Stimulated activated CD4-positive, alpha-beta T cell treated with anti-CD3 and anti-CD28 coated beads, Interleukin-4, amount 100 ng/mL, for 48 hours (primary cell): ENCODE results near the gene OVCH1.
"Not testable (repeated sequence)": the region's sequence is repeated elsewhere in the genome, so short reads cannot be mapped to it uniquely, and the experiment has no call there.

Experiments
- DNase-seq, 2 donors: peaks; one replicate each; pipeline ENCODE4 v3.0.0-alpha.2; 2020; ENCODE audit warnings: low read depth in 2 of 2

Gene OVCH1

DNA sequence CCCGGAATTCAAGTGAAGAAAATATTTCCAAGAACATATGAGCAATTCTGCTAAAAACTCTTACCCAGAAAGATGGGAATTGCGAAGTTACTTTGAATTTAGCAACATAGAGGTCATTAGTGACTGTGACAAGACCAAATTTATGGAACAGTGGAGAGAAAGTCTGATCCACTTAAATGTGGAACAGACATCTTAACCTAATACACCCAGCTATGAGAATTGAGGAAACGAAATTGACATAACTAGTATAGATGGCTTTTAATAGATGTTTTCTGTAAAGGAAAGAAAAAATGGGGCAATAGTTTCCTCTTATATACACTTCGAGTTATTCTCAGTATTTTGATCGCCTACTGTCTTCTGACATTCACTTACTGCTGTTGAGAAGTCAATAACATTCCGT lies 4.6 kb downstream of the OVCH1 start:
- DNase-seq, result no peak

DNA sequence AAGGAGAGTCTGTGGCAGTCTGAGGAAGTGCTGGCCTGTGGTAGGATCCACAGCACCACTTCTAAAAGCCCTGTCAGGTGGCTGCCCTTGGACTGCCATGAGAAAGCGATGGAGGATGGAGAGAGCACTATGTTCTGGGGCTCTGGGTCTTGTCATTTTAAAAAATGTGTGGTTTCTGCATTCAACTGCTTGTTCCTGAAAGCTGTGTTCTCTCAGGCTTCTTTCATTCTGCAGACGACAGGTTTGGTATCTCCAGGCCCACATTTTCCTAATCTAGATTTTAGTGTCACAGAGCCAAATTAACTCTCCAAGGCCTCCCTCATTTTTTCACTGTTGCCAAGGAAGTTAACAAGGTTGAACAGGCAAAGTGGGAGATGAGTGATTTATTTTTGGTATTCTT lies 10.5 kb downstream of the OVCH1 start:
- no peak for DNase-seq

DNA sequence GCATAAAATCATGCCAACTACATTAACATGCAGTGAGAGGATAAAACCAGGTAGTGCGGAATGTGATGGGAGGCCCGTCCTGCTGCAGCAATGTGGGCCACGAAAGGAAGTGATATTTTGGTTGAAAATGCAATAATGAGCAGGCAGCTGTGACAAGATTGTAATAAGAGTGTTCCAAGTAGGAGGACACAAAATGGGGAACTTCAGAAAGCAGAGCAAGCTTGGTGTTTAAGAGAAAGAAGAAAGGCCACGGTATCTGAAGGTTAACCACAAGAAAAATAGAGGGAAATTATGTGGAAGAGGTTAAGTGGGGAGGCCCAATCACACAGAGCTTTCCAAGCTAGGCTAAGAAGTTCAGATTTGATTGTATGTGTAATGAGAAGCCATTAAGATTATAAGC lies 34.3 kb downstream of the OVCH1 start:
- DNase-seq, result no peak

DNA sequence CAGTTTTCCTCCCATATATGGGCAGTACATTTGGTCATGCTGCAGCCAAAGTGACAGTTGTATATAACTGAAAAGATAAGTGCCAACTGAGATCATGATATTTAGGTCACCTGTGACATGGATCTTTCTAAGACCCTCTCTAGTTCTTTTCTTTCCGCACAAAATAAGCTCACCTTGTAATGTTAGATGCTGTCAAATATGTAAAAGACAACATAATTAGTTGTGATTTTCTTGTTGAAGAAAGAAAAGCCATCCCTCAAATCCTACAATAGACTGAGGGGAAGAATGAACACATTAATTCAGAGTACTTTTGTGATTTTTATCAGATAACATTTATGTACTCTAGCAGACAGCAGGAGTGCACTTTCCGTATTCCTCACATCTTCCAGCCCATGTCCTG lies 37.4 kb downstream of the OVCH1 start:
- no peak for DNase-seq

DNA sequence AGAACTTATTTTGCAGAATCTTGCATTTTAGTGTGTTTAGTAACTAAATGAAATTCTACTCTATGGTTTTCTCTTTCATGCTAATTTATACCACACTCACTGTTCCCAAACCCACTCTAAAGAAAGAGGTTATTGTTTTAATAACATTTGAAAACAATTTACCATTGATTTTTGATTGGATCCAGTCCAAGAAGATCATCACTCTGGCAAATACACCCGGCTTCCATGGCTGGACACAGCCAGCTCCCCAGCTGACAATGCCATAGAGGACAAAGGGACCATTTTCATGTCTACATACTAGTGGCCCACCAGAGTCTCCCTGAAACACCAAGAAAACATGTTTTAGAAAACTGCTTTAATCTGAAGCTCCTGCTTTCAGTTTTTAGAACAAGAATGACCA lies 42.4 kb downstream of the OVCH1 start:
- no peak for DNase-seq

DNA sequence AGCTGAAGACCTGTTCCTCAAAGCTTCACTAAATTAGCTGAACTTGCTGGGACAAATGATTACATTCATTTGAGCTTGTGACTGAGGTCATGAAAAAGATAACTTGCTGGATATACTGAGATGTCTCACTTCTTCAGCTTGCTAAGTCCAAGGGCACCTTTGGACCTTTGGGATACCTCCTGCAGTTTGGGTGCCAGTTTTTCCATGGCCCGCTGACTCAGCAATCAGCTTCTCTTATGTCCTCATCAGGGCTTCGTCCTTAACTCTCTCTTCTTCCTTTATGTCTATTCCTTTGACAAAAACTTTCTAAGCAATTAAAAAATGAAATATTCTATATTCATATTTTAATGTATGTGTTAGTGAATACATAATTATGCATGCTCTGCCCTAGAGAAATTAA lies 45.6 kb downstream of the OVCH1 start:
- DNase-seq, result no peak

DNA sequence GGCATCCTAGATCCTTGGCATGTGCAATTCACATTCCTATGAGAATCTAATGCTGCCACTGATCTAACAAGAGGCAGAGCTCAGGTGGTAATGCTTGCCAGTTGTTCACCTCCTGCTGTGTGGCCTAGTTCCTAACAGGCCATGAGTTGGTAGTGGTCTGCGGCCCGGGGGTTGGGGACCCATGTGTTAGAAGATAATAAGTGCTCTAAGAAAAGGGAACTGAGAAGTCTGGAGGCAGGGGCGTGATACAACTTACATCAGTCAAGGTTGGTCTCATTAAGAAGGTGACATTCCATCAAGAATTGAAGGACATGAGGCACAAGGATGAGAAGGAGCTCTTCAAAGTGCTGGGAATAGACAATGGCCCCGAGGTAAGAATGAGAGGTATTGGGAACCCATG lies 49.3 kb downstream of the OVCH1 start:
- DNase-seq, result no peak

DNA sequence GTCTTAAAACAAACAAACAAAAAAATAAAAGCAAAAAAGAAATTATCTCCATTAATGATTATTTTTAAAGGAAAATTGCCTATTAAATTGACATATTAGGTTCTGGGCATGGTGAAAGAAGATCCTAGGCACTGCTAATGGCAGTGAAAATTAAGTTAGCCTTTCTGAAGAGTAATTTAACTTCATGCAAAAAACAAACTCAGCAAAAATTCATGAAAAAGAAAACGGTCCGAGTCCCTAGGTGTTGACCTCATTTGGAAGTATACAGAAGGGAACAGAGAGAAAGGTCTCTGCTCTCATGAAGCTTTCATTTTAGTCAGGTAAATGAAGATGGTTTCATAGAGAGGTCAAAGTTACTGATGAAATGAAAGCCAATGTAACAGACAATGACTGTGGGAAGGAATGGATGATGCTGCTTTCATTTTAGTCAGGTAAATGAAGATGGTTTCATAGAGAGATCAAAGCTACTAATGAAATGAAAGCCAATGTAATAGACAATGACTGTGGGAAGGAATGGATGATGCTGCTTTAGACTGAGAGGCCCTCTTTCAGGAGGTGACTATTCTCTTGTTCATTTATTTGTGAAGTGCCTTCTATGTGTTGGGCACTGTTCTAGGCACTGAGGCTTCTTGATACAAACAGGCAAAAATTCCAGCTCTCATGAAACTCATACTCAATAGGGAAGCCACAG lies 50.1 kb downstream of the OVCH1 start:
- DNase-seq, result no peak

DNA sequence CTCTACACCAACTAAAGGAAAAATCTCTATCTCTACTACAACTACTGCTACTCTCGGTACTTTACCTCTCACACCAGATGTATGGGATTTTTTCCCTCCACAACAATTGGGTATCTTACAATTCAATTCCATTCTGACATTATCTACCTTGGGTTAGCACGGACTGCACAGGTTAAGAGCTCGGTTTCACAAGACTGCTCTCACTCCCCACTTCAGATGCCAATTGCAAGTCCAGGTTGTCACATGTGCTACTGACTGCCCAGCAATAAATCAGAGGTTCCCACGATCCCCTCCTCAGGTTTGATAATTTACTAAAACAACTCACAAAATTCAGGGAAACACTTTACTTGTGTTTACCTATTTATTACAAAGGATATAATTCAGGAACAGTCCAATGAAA lies 58.0 kb downstream of the OVCH1 start:
- no peak for DNase-seq

DNA sequence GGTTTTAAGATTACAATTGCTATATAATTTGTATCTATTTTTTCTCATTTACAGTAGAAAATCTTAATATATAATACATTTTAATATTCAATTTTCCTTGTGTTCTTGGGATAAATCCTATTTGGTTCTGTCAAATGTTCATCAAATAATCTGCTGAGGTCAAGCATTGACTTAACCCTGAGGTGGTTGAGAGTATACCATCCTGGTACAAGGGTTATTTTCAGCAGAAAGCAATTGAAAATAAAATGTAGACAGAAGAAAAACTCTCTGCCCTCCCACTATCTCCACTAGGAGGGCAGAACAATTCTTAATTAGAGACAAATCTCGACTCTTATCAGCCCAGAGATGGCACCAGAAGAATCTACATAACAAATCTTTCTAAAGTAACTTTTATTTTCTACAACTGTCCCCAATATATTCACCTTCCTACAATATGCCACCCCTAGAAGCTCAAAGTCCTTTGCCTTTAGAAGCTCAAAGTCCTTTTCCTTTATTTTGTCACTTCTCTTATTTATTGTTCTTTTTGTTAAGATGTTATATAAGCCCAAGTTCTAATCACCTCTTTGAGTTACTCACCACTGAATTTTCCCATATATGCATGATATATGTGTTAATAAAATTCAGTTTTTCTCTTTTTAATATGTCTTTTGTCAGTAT lies 58.6 kb downstream of the OVCH1 start:
- DNase-seq, result no peak

DNA sequence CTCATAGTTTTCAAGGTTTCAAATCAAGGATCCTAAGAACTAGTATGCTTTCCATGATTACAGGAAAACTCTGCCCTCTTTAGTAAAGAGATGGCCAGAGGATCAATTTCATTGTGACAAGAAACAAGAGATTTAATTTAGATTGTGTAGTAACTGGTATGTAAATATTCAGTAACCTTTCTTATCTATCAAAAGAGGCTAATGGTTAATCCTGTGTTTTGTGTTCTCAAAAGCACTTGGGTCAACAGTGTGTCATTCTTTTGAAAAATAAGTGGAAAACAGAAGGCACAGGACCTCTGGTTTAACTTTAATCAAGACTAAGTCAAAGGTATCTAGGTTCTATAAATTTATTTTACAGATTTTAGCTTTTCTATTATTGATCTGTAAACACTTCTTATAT lies 59.9 kb downstream of the OVCH1 start:
- no peak for DNase-seq

DNA sequence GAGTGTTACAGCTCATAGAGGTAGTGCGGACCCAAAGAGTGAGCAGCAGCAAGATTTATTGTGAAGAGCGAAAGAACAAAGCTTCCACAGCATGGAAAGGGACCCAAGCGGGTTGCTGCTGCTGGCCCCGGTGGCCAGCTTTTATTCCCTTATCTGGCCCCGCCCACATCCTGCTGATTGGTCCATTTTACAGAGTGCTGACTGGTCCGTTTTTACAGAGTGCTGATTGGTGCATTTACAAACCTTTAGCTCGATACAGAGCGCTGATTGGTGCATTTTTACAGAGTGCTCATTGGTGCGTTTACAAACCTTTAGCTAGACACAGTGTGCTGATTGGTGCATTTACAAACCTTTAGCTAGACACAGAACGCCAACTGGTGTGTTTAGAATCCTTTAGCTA lies 60.7 kb downstream of the OVCH1 start:
- not testable (repeated sequence) for DNase-seq

DNA sequence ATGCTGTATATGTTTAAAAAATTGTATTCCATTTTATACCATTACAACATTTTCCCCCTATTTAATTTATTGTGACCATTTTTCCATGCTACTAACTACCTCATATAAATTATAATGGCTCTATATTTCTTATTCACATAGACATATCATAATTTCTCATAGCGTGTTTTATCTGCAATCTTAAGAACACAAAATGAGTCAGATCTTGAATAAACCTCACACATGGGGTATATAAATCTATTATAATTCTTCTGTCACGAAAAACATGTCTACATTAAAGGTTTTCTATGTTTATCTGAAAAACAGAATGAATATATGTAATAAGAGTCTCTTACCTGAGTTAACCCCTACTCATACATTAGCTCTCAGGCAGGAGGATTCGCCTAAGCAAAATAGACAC lies 66.0 kb downstream of the OVCH1 start:
- DNase-seq, result no peak

DNA sequence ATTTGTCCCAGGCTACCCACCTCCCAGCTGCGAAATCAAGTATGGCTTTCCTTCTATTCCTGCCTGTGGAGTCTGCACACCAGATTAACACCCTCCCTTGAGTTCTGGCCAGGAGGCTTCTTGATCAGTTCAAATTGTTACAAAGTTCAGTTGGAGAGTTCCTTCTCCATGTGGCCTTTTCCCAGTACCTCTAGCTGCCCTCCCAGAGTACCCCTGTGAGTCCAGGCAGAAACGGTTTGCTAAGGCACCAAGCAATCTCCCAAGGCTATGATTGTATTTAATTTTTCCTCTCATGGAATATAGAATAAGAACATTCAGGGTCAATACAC lies 66.8 kb downstream of the OVCH1 start:
- DNase-seq, result no peak

DNA sequence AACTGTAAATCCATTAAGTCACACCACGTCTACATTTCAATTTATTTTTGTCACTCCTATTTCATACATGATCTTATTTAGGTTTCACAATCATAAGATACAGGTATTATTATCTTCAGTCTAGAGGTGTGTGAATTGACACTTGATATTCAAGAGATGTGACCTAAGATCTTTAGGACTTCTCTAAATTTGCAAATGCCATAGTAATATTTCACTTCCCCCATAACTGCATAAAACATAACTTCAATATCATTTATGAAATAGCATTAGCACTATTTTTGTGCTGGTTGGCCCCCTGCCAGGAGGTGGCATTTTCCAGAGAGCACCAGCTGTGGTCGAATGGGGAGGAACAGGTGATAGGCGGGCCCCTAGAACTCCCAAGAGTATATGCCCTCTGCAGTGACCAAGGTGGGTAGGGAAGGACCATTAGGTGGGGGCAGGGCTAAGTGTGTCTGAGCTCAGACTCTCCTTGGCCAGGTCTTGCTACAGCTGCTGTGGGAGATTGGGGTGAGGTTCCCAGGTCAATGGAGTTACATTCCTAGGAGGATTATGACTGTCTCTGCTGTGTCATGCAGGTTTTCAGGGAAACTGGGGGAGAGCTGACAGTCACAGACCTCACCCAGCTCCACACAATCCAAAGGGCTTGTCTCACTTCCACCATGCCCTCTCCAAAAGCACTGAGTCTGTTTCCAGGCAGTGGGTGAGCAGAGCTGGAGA lies 67.3 kb downstream of the OVCH1 start:
- no peak for DNase-seq

DNA sequence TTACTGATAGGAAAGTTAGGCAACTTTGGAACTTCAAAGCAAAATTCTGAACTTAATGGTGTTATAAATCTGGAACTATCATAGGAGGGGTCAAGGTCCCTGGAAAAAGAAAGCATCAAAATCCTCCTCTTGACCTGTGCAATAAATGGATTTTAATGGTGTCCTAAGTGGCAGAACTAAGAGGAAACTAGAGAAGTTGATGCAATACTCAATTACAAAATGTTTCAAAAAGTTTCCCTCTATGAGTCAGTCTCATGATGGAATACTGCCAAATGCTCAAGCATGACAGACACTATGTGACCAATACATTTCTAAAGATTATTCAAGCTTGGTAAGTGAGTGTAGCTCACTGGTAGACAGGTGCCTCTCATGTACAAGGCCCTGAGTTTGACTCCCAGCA lies 68.9 kb downstream of the OVCH1 start:
- DNase-seq, result no peak

DNA sequence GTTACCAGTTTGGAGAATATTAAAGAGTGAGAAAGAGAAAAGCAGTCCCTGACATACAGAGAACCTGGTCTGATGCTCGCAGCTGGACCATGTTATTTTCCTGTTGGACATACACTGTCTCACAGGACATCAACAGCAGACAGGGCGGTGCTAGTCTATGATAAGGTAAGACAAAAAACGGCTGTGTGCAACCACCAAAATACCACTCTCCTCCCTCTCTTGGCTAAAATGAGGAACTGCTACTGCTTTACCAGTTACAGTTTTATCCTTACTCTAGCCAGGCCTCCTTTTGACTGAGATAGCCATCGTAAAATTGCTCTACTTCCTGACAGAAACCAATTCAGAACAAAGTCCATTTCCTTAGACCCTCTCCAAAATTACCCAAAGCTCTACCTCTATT lies 69.5 kb downstream of the OVCH1 start:
- DNase-seq, result no peak

DNA sequence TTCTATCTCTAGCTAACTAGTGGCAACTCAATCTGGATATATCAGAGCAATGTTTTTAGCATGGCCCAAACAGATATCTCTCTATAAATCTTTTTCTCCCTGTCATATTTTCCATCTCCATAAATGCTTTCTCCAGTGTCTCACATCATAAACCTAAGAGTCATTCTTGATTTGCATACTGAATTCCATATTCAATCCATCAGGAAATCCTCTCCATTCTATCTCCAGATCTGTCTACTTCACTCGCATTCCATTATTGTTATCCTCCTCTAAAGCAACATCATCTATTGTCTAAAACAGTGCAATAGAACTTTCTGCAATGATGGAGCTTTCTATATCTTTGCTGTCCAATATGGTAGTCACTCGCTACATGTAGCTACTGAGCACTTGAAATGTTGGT lies 71.0 kb downstream of the OVCH1 start:
- no peak for DNase-seq

DNA sequence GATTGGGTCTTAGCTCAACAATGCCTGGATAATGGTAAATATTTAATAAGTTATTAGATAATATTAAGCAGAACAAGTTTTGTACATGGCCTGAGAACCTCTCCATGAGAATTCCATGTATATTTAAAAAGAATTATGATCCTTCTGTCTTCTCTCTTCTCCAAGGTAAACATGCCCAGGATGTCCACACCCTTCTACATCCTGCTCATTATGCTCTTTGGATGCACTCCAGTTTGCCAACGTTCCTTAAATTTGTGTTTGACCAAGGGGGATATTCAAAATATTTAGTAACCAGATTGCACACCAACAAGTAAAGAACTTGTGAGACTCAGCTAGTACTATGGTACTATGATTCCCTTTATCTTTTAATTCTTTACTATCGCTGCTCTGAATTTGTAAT lies 71.8 kb downstream of the OVCH1 start:
- DNase-seq, result no peak

DNA sequence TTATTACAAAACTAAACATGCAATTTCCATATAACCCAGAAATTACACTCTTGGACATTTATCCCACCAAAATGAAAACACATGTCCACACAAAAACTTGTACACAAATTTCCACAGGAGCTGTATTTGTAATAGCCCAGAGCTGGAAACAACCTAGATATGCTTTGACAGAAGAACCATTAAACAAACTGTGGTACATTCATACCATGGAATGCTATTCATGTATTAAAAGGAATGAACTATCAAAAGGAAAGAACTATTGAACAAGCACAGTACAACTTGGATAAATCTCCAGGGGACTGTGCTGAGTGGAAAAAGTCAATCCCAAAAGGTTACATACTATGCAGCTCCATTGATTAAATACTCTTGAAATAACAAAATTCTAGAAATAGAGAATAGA lies 80.7 kb downstream of the OVCH1 start:
- DNase-seq, result no peak

DNA sequence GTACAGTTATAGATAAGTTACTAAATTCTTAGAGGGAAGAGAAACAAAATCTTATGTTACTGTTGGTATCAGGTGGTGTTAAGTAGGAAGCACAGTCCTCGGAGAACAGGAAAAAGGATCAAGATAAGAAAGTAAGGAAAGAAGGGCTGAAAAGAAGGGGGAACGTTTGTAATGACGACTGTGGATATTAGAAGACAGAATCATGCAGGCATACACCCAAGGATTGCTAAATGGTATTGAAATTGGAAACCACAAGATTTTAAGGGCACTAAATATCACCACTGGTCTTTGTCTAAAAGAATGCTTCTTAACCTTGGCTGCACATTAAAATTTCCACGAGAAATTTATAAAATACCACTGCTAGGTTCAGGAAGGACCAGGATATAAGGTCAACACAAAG lies 82.4 kb downstream of the OVCH1 start:
- no peak for DNase-seq

DNA sequence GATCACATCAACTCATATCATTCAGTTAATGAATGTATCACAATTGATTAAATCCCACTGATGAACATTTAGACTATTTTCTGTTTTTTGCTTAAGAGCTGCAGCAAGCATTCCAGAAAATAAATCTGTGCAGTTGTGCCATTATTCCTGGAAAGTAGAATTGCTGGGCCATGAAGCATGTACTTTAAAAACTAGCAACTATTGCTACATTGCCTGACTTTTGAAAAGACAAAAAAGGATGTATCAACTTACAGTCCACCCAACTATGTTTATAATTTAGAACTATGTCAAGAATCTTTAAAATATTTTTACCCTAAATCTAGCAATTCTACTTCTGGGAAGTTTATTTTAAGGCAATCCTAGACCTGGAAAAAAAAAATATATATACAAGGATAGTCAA lies 83.1 kb downstream of the OVCH1 start:
- DNase-seq, result no peak

DNA sequence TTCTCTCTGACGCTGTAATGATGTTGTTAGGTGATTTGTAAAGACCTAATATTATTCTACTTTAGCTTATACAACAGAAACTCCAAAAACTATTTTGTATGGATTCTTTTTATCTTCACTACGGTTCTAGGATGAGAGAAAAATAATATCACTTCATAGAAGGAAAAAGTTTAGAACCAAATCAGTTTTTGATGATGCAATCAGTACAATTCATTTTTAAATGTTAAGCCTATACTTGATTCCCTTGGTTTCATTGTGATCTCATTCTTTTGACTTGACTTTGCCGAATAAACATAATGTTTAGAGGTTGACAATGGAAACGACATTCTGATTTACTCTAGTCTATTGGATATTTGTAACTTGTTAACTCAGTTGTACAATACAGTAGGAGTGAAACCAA lies 91.9 kb downstream of the OVCH1 start:
- DNase-seq, result no peak

DNA sequence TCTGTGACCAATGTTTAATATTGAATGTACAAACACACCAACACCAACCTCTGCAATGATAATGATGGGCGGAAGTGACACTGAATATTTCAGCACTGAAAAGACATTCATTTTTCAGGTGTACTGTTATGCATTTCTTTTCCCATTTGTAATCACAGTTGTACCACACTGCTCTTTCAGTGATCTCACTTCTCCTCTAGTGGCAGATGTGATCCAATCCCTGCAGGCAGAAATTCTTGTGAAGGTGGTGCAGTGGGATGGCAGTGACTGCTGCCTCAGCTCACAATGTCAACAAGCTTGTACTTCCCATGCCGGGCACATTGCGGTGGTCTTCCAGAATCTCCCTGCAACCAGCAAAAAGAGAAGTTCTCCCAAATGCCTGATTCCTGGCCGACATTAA lies 93.5 kb downstream of the OVCH1 start:
- no peak for DNase-seq
